Smooth muscle cell (in vitro differentiated cells): ENCODE results near the gene GRIK4. TPM values are rescaled to one million over a fixed set of nuclear protein-coding genes. Genes with fewer than 3 reads are reported as not detected.

Source experiments
- DNase-seq: peaks from one replicate; lab custom pipeline; 2025; ENCODE audit not compliant: unreplicated experiment; lab: John Stamatoyannopoulos, UW
- H2AFZ ChIP-seq: fragments of 200-600 bp; sonication (generic); 2 replicates; pipeline ENCODE4 v1.6.0; 2016; ENCODE audit warnings: antibody characterized with exemption, low read depth, mild to moderate bottlenecking
- H3F3A ChIP-seq: fragments of 200-600 bp; sonication (generic); 2 replicates; pipeline ENCODE4 v1.6.0; 2017; ENCODE audit warnings: antibody characterized with exemption, low read depth
- H3K27ac ChIP-seq: fragments of 200-600 bp; sonication (generic); 2 replicates; pipeline ENCODE4 v1.5.1; 2016; ENCODE audit warnings: low read depth, mild to moderate bottlenecking
- H3K27me3 ChIP-seq: fragments of 200-600 bp; sonication (generic); 2 replicates; pipeline ENCODE4 v1.6.1; 2016; ENCODE audit warnings: low read depth, mild to moderate bottlenecking
- H3K36me3 ChIP-seq: fragments of 200-600 bp; sonication (generic); 2 replicates; pipeline ENCODE4 v1.5.1; 2016; ENCODE audit warnings: low read depth
- H3K4me1 ChIP-seq: fragments of 200-600 bp; sonication (generic); 2 replicates; pipeline ENCODE4 v1.5.1; 2016; ENCODE audit warnings: low read depth
- H3K4me2 ChIP-seq: fragments of 200-600 bp; sonication (generic); 2 replicates; pipeline ENCODE4 v1.6.0; 2016; ENCODE audit warnings: mild to moderate bottlenecking
- H3K4me3 ChIP-seq: fragments of 200-600 bp; sonication (generic); 2 replicates; pipeline ENCODE4 v1.5.1; 2016; ENCODE audit warnings: mild to moderate bottlenecking
- H3K79me2 ChIP-seq: fragments of 200-600 bp; sonication (generic); 2 replicates; pipeline ENCODE4 v1.6.0; 2016; ENCODE audit warnings: low read depth, mild to moderate bottlenecking
- H3K9ac ChIP-seq: fragments of 200-600 bp; sonication (generic); 2 replicates; pipeline ENCODE4 v1.6.0; 2016; ENCODE audit warnings: low read depth
- H3K9me3 ChIP-seq: fragments of 200-600 bp; sonication (generic); replicated peaks from 2 replicates; pipeline ENCODE4 v1.5.1; 2016; ENCODE audit warnings: low read depth
- H4K20me1 ChIP-seq: fragments of 200-600 bp; sonication (generic); 2 replicates; pipeline ENCODE4 v1.6.0; 2016; ENCODE audit warnings: low read depth
- WGBS: methylation state at CpG from one replicate; pipeline ENCODE4 v1.1.7; 2016; ENCODE audit warnings: low lambda C conversion rate; 5-methylcytosine and 5-hydroxymethylcytosine counted together
- polyA plus RNA-seq: library from polyadenylated mRNA; unstranded; fragments of >200 nt; fragmentation: Nextera tagmentation; extraction: Ambion mirVana; gene quantifications from 2 replicates; pipeline ENCODE4 v1.2.1, GENCODE V29; 2016
- total RNA-seq: library from RNA; depleted of rRNA; stranded (reverse); fragments of >200 nt; gene quantifications from 2 replicates; pipeline ENCODE4 v1.2.3, GENCODE V29; 2014
- TF ChIP-seq, protein P1 (sequence below): fragments of 200-600 bp; sonication (generic); IDR thresholded peaks from 2 replicates; pipeline ENCODE4 v1.5.1; 2017; ENCODE audit warnings: borderline replicate concordance, mild to moderate bottlenecking, antibody characterized with exemption; ENCODE audit not compliant: insufficient read depth, poor library complexity, severe bottlenecking

GRIK4 gene
- total and polyA plus RNA-seq, 2 experiments from 2014 or later, result not detected

GRCh38 chr11:120698918-120699317 is 187.4 kb downstream of the GRIK4 start:
- H3K4me2 ChIP-seq, result no peak overlapping the region
- H3K4me3 ChIP-seq, result no peak overlapping the region
- DNase-seq, result no peak
- H2AFZ ChIP-seq, result no peak overlapping the region
- no peaks in the 10 kb centered on the region for H3K36me3 ChIP-seq
- no peak overlapping the region for H3K9ac ChIP-seq
- no peaks in the 10 kb centered on the region for H3F3A ChIP-seq
- no peaks in the 10 kb centered on the region for H3K4me1 ChIP-seq
- WGBS, result 92% methylated on average over 6 of the region's 6 CpGs
- H3K79me2 ChIP-seq, result no peaks in the 10 kb centered on the region
- TF ChIP-seq, protein P1, sequence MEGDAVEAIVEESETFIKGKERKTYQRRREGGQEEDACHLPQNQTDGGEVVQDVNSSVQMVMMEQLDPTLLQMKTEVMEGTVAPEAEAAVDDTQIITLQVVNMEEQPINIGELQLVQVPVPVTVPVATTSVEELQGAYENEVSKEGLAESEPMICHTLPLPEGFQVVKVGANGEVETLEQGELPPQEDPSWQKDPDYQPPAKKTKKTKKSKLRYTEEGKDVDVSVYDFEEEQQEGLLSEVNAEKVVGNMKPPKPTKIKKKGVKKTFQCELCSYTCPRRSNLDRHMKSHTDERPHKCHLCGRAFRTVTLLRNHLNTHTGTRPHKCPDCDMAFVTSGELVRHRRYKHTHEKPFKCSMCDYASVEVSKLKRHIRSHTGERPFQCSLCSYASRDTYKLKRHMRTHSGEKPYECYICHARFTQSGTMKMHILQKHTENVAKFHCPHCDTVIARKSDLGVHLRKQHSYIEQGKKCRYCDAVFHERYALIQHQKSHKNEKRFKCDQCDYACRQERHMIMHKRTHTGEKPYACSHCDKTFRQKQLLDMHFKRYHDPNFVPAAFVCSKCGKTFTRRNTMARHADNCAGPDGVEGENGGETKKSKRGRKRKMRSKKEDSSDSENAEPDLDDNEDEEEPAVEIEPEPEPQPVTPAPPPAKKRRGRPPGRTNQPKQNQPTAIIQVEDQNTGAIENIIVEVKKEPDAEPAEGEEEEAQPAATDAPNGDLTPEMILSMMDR, result no peak
- no peak overlapping the region for H3K27ac ChIP-seq
- no peaks in the 10 kb centered on the region for H3K9me3 ChIP-seq
- no peaks in the 10 kb centered on the region for H4K20me1 ChIP-seq
- H3K27me3 ChIP-seq, result no peaks in the 10 kb centered on the region

- no peaks in the 10 kb centered on the region for H4K20me1 ChIP-seq
- H3K4me1 ChIP-seq, result no peaks in the 10 kb centered on the region
- H3F3A ChIP-seq, result no peaks in the 10 kb centered on the region
- WGBS, result 64% methylated on average over 3 of the region's 3 CpGs
- no peaks in the 10 kb centered on the region for H3K79me2 ChIP-seq
- H3K4me3 ChIP-seq, result no peak overlapping the region
- TF ChIP-seq, protein P1, result no peak
- H3K27ac ChIP-seq, result no peak overlapping the region
- no peaks in the 10 kb centered on the region for H3K27me3 ChIP-seq
- DNase-seq, result no peak
- H3K4me2 ChIP-seq, result no peak overlapping the region
- H3K36me3 ChIP-seq, result no peaks in the 10 kb centered on the region
- no peak overlapping the region for H2AFZ ChIP-seq
- H3K9me3 ChIP-seq, result no peaks in the 10 kb centered on the region
- no peak overlapping the region for H3K9ac ChIP-seq
Measured at GRCh38 chr11:120702656-120703055, 191.1 kb downstream of the GRIK4 start.

GRCh38 chr11:120703358-120704152 is 192.0 kb downstream of the GRIK4 start:
- Histone ChIP-seq H3K9ac (no peak overlapping the region), H3K79me2 (no peaks in the 10 kb centered on the region), H3K27ac (no peak overlapping the region), H3F3A (no peaks in the 10 kb centered on the region), H3K4me3 (no peak overlapping the region), H3K27me3 (no peaks in the 10 kb centered on the region), H3K36me3 (no peaks in the 10 kb centered on the region), H3K4me1 (no peaks in the 10 kb centered on the region), H2AFZ (no peak overlapping the region), H3K4me2 (no peak overlapping the region), H4K20me1 (no peaks in the 10 kb centered on the region), H3K9me3 (no peaks in the 10 kb centered on the region)
- 92% methylated on average over 9 of the region's 9 CpGs for WGBS
- TF ChIP-seq, protein P1, result no peak
- DNase-seq, result no peak
